NCI-H446 treated with DMSO at 0.1 percent for 48 hours (cell line): ENCODE data around the gene NUP188.

Source experiments
- DNase-seq: peaks from one replicate; lab custom pipeline; 2025; lab: John Stamatoyannopoulos, UW

Gene NUP188

GRCh38 chr9:129007766-129008468 lies 60.4 kb downstream of the NUP188 start:
- DNase-seq: no peak

GRCh38 chr9:129008469-129008965 lies 61.0 kb downstream of the NUP188 start:
- DNase-seq: no peak

DNA sequence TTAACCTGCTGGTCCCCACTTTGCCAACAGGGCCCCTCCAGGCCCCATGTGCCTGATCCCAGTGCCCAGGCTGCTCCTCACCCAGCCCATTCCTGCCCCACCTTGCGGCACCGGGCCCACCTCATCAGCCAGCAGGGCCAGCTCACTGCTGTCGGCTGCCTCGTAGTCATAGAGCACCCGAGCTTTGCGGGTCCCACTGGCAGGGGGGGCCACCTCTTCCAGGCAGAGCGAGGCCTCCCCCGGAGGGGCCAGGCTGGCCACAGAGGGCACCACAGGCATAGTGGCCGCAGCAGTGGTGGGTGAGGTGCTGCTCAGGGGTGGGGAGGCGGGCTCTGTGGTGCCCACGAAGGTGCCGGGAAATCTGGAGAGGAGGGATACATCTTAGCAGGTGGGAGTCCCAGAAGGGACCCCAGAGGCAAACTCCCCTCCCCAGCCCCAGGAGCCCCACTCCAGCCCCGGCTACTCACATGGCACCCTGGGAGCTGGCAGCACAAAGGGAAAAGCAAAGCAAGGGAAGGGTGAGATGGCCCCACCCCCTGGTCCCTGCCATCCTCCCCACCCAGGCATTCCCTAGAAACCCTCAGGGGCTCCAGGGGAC lies 61.6 kb downstream of the NUP188 start:
- no peak for DNase-seq

DNA sequence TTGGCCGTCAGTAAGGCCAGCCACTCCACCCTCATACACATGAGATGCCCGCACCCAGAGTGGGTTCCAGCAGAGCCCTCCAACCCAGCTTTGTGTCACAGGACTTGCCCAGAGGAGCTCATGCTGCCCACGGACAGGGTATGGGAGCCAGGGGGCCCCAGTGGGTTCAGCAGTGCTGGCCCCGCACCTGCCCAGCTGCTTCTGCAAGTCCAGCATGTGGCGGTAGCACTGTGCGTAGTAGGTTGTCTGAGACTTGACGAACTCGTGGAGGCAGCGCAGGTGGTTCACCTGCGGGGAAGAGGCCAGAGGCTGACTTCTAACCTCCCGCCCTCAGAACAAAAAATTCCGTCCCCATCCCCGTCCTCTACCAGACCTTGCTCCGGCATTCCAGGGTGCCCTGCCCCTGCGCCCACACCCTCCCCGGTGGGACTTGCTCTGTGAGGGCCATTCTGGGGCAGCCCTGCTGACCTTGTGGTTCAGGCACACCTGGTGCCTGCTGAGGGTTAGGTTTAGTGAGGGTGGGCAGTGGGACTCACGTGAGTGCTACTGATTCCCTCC lies 62.2 kb downstream of the NUP188 start:
- DNase-seq: no peak

- DNase-seq: no peak
These were observed 62.9 kb downstream of the NUP188 start for GRCh38 chr9:129010267-129010975.

DNA sequence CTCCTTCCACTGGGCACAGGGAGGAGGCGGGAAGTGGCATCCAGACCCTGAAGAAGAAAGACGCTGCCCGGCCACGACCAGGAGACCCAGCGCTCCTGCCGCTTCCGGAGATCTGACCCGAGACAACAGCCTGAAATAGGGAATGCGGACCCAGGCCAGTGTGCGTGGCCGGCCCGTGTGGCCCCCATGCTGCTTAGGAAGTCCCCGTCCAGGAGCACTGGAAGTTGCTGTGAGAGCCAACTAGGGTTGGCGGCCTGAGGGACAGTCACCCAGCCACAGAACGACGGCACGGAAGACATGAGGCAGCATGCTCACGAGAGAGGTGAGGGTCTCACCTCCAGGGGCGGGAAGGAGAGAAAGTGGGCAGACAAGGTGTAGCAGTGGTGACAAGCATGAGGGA lies 63.7 kb downstream of the NUP188 start:
- DNase-seq: no peak

DNA sequence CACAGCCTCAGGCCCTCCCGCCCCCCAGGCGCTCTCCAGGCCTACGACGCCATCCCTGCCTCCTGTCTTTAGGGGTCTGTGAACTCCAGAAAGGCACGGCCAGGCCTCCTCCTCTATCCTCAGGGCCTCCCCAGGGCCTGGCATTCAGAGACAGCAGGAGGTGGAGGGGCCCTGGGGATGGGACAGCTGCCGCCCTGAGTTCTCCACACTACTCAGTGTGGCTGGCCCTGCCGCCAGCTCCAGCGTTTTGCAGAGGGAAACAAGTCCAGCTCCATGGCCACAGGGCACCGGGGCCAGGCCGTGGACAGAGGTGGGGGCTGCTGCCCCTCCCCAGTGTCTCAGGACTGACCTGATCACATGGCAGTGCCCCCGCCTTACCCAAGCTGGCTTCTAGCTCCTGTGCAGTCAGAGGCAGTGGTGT lies 64.3 kb downstream of the NUP188 start:
- DNase-seq: no peak

GRCh38 chr9:129012343-129012742 lies 64.8 kb downstream of the NUP188 start:
- DNase-seq: no peak

- no peak for DNase-seq
These were observed 65.5 kb downstream of the NUP188 start for GRCh38 chr9:129012893-129013448.

- DNase-seq: no peak
These were observed 66.2 kb downstream of the NUP188 start for GRCh38 chr9:129013674-129014073.

DNA sequence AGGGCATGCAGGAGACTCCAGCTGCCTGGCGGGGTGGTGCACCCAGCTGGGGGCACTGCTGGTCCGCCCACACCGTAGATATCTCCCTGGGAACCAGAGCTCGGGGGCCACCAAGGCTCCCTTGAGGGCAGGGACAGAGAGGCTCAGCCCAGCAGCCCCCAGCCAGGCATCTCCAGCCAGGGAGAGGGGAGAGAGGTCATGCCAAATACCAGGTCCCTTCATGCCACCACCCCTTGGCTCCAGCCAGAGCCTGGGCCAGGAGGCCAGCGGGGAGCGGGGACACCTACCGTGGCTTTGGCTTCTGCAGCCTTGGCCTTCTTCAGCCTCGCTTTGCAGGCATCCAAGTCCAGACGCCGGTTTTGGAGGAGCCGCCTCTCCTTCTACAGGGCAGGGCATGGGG lies 66.6 kb downstream of the NUP188 start:
- no peak for DNase-seq

GRCh38 chr9:129014608-129015007 lies 67.1 kb downstream of the NUP188 start:
- DNase-seq: no peak

GRCh38 chr9:129021091-129021490 lies 73.6 kb downstream of the NUP188 start:
- DNase-seq: no peak

GRCh38 chr9:129022037-129022436 lies 74.5 kb downstream of the NUP188 start:
- DNase-seq: no peak

- DNase-seq: no peak
These were observed 75.8 kb downstream of the NUP188 start for GRCh38 chr9:129023036-129023907.

DNA sequence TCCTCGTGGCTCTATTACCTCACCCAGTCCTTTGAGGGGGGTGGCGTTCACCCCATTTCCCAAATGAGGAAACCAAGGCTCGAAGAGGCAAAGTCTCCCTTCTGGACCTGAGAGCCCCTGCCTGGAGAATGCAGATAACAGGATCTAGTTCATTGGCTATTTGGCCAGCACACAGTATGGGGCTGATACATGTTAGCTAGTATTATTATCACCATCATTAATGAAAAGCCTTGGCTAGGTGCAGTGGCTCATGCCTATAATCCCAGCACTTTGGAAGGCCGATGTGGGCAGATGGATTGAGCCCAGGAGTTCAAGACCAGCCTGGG lies 76.4 kb downstream of the NUP188 start:
- DNase-seq: no peak

DNA sequence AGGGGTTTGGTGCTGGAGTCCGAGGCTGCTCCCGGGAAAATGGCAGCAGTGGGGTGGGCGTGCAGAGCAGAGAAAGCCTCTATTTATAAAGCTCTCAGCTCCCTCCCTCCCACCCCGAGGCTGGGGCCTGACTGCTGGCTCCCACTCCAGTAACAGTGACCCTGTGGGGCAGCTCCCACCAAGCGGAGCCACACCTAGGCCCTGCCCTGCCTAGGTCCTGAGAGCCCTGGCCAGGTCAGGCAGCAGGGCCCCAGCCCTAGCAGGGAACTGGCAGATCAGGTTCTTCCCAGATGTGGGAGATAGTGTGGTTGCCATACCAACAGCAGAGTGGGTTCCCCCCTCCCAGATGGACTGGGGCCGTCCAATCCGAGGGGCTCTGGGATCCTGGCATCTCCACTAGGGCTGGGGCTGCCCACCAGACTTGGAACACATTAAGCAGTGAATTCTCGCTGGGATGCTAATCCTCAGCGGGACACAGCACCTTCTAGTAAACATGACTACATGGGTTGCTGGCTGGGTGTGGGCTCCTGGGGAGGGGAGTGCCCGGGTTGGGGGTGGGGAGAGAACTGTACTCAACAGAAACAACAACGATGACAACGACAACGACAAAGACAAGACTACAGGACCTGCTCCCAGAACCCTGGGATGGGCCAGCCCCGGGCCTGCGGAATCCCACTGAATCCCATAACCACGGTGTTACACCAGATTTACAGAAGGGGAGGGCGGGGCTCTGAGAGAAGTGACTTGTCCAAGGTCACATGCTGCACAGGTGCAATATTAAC lies 79.1 kb downstream of the NUP188 start:
- DNase-seq: no peak

DNA sequence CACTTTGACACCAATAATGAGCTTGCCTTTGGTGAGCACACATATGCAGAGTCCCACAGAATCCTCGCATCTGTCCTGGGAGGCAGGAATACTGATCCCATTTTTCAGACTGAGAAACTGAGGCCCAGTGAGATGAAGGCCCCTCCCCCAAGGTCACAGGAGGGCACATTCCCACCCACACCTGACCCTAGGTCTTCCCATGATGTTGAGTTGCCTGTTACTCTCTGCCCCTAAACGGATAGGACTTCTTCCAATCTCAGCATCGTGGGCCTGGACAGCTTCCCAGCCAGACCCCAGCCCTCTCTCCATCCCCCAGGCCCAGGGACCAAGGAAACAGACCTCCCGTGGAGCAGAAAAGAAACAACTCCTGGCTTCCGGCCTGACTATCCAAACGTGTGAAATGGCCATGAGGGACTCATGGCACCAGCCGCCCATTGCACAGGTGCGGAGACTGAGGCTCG lies 79.8 kb downstream of the NUP188 start:
- no peak for DNase-seq

DNA sequence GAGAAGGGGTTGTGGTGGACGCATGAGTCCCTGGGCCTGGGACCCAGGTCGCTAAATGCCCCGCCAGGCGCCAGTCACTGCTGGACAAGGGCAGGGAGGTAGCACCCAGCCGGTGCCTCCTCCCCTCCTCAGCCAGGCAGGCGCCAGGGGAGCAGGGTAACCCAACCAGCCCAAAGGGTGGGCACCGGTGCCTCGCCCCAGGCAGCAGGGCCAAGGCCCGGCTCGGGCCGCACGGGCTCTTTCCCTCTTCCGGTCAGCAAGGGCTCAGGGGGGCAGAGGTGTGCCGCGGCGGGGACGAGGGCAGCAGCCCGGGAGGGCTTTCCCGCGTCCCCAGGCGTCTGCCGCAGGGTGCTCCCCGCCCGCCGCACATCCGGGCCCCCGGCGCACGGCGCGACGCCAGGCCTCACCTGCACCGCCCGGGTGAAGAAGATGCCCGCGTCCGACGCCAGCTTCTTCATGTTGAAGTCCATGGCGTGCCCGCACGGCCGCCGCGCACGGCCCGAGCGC lies 80.2 kb downstream of the NUP188 start:
- DNase-seq: no peak

DNA sequence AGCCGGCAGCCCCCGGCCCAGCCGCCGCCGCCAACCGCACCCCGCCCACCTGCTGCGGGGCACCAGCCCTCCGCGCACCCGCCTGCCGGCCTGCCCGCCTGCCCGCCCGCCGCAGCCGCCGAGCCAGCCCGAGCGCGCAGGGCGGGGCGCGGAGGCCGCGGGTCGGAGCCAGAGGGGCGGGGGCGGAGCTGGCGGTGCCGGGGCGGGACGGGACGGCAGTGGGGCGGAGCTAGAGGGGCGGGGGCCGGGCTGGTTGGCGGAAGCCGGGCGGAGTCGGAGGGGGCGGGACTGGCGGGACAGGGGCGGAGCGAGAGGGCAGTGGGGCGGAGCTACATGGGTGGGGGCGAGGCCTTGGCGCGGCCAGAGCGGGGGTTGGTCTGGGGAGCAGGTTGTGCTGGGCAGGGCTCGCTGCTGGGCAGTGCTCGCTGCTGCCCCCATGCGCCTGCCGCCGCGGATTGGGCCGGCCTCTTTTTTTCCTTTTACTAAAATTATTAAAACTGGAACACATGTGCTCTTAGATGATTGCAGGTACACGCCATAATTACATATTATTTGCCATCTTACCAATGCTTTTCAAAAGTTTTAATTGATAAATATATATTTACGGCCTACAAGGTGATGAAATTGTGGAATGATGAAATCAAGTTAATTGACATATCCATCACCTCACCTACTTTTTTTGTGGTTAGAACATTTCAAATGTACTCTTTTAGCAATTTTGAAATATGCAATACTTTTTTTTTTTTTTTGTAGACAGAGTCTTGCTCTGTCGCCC lies 80.9 kb downstream of the NUP188 start, which contains the start of gene SH3GLB2:
TSS of gene SH3GLB2 (minus strand) at position 140 of the 775 bp plus-strand sequence. CDS start 177 bp downstream, outside the sequence.
- peak; percentile 68 for DNase-seq
